OCI-LY1 (cell line): ENCODE measurements around the gene TAMALIN.

Experiments
- H2AFZ ChIP-seq: fragments of 200-600 bp; sonication (generic), shearing (Covaris generic); 2 replicates; pipeline ENCODE4 v1.6.0; 2014; ENCODE audit warnings: antibody characterized with exemption, mild to moderate bottlenecking, low read length
- H3F3A ChIP-seq: fragments of 200-600 bp; sonication (generic), shearing (Covaris generic); 2 replicates; pipeline ENCODE4 v1.6.0; 2014; ENCODE audit warnings: mild to moderate bottlenecking, antibody characterized with exemption, low read length, moderate library complexity; ENCODE audit not compliant: insufficient read depth
- H3K27ac ChIP-seq: fragments of 200-600 bp; sonication (generic); 2 replicates; pipeline ENCODE4 v1.5.1; 2014; ENCODE audit warnings: low read length, mixed run types, mild to moderate bottlenecking, low read depth; ENCODE audit not compliant: poor library complexity, severe bottlenecking
- H3K27me3 ChIP-seq: fragments of 200-600 bp; sonication (generic); 2 replicates; pipeline ENCODE4 v1.6.0; 2014; ENCODE audit warnings: antibody characterized with exemption, mild to moderate bottlenecking, low read length, moderate library complexity; ENCODE audit not compliant: insufficient read depth
- H3K36me3 ChIP-seq: fragments of 200-600 bp; sonication (generic); 2 replicates; pipeline ENCODE4 v1.6.1; 2014; ENCODE audit warnings: mild to moderate bottlenecking, antibody characterized with exemption, low read length, moderate library complexity, mixed read lengths; ENCODE audit not compliant: insufficient read depth
- H3K4me1 ChIP-seq: fragments of 200-600 bp; sonication (generic); 2 replicates; pipeline ENCODE4 v1.5.1; 2014; ENCODE audit warnings: mild to moderate bottlenecking, low read length, moderate library complexity; ENCODE audit not compliant: insufficient read depth, severe bottlenecking
- H3K4me2 ChIP-seq: fragments of 200-600 bp; sonication (generic), shearing (Covaris generic); 2 replicates; pipeline ENCODE4 v1.6.1; 2014; ENCODE audit warnings: low read length
- H3K4me3 ChIP-seq: fragments of 200-600 bp; sonication (generic); 2 replicates; pipeline ENCODE4 v1.5.1; 2014; ENCODE audit warnings: low read length, low read depth, mild to moderate bottlenecking, mixed read lengths; ENCODE audit not compliant: poor library complexity, severe bottlenecking
- H3K79me2 ChIP-seq: fragments of 200-600 bp; shearing (Covaris generic); 2 replicates; pipeline ENCODE4 v1.6.1; 2016; ENCODE audit warnings: mixed run types, low read length, mixed read lengths; ENCODE audit not compliant: insufficient read depth
- H3K9ac ChIP-seq: fragments of 200-600 bp; sonication (generic), shearing (Covaris generic); 2 replicates; pipeline ENCODE4 v1.6.1; 2014; ENCODE audit warnings: mild to moderate bottlenecking, low read length, mixed read lengths
- H3K9me2 ChIP-seq: fragments of 200-600 bp; sonication (generic), shearing (Covaris generic); 2 replicates; pipeline ENCODE4 v1.6.1; 2014; ENCODE audit warnings: low read depth, mild to moderate bottlenecking, low read length, mixed read lengths
- H3K9me3 ChIP-seq: fragments of 200-600 bp; shearing (Covaris generic); 2 replicates; pipeline ENCODE4 v1.6.1; 2014; ENCODE audit warnings: low read length, mixed read lengths
- H4K20me1 ChIP-seq: fragments of 200-600 bp; sonication (generic), shearing (Covaris generic); 2 replicates; pipeline ENCODE4 v1.6.0; 2016; ENCODE audit warnings: mild to moderate bottlenecking, low read length; ENCODE audit not compliant: insufficient read depth
- EZH2 ChIP-seq: fragments of 200-600 bp; sonication (generic), shearing (Covaris generic); IDR thresholded peaks from 2 replicates; pipeline ENCODE4 v1.8.0; 2017; ENCODE audit warnings: borderline replicate concordance, mixed run types, mild to moderate bottlenecking, antibody characterized with exemption, low read length, moderate library complexity, mixed read lengths
- TF ChIP-seq, protein P1 (sequence below): fragments of 200-600 bp; sonication (generic), shearing (Covaris generic); IDR thresholded peaks from 2 replicates; pipeline ENCODE4 v1.5.1; 2017; ENCODE audit warnings: mild to moderate bottlenecking, antibody characterized with exemption, low read length, moderate library complexity, mixed read lengths

The TAMALIN gene

DNA sequence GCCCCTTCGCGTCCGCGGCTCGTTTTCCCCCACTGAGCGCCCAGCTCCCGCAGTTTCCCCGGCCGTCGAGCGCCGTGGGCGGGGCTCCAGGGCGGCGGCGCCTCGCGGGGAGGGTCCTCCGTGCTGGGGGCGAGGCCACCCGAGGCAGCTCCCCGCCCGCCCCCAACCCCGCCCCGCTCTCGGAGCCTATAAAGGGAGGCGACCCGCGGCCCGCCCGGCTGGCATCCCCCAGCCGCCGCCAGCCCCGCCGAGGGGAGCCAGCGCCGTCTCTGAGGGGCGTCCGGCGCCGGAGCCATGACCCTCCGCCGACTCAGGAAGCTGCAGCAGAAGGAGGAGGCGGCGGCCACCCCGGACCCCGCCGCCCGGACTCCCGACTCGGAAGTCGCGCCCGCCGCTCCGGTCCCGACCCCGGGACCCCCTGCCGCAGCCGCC, at the start of gene TAMALIN:
Gene TAMALIN, plus strand, starts transcription at position 221 of the 432 bp plus-strand sequence. Its CDS starts 74 bp downstream, at position 295.
- no peak within 1 kb of the TSS for H2AFZ ChIP-seq

DNA sequence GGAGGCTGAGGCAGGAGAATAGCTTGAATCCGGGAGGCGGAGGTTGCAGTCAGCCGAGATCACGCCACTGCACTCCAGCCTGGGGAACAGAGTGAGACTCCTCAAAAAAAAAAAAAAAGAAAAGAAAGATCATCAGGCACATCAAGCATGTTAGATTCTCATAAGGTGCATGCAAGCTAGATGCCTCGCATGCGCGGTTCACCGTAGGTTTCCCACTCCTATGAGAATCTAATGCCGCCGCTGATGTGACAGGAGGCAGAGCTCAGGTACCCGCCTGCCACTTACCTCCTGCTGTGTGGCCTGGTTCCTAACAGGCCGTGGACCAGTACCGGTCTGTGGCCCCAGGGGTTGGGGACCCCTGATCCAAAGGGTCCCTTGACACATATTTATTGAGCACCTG, 48.2 kb upstream of the TAMALIN start:
- Histone ChIP-seq H3K4me3 (no peak overlapping the region), H3K27ac (no peak overlapping the region), H4K20me1 (no peaks in the 10 kb centered on the region), H3K4me2 (no peak overlapping the region), H3K36me3 (no peaks in the 10 kb centered on the region), H3K9ac (no peak overlapping the region), H3K9me3 (no peaks in the 10 kb centered on the region), H3K27me3 (no peaks in the 10 kb centered on the region), H3K9me2 (no peaks in the 10 kb centered on the region), H3K4me1 (no peaks in the 10 kb centered on the region), H2AFZ (no peak overlapping the region), H3F3A (no peaks in the 10 kb centered on the region), H3K79me2 (no peaks in the 10 kb centered on the region)
- no peak for TF ChIP-seq EZH2
- TF ChIP-seq, protein P1, sequence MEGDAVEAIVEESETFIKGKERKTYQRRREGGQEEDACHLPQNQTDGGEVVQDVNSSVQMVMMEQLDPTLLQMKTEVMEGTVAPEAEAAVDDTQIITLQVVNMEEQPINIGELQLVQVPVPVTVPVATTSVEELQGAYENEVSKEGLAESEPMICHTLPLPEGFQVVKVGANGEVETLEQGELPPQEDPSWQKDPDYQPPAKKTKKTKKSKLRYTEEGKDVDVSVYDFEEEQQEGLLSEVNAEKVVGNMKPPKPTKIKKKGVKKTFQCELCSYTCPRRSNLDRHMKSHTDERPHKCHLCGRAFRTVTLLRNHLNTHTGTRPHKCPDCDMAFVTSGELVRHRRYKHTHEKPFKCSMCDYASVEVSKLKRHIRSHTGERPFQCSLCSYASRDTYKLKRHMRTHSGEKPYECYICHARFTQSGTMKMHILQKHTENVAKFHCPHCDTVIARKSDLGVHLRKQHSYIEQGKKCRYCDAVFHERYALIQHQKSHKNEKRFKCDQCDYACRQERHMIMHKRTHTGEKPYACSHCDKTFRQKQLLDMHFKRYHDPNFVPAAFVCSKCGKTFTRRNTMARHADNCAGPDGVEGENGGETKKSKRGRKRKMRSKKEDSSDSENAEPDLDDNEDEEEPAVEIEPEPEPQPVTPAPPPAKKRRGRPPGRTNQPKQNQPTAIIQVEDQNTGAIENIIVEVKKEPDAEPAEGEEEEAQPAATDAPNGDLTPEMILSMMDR, result no peak

More for the DNA sequence above, at the start of gene TAMALIN:
- H3K79me2 ChIP-seq, result no peaks in the 10 kb centered on the region
- H3F3A ChIP-seq, result no peaks in the 10 kb centered on the region
- no peaks in the 10 kb centered on the region for H4K20me1 ChIP-seq
- peak within 1 kb of the TSS; percentile 55 for H3K4me3 ChIP-seq
- H3K9ac ChIP-seq, result no peak within 1 kb of the TSS; the same call in 1 of the 2 replicates
- H3K9me2 ChIP-seq, result no peaks in the 10 kb centered on the region
- TF ChIP-seq EZH2, result no peak
- TF ChIP-seq, protein P1, result no peak
- H3K27me3 ChIP-seq, result no peaks in the 10 kb centered on the region; the same call in 1 of the 2 replicates
- peaks cover 12% of the 10 kb centered on the region for H3K4me1 ChIP-seq
- H3K4me2 ChIP-seq, result peak within 1 kb of the TSS; percentile 63
- H3K36me3 ChIP-seq, result no peaks in the 10 kb centered on the region
- H3K27ac ChIP-seq, result no peak within 1 kb of the TSS
- H3K9me3 ChIP-seq, result no peaks in the 10 kb centered on the region

DNA sequence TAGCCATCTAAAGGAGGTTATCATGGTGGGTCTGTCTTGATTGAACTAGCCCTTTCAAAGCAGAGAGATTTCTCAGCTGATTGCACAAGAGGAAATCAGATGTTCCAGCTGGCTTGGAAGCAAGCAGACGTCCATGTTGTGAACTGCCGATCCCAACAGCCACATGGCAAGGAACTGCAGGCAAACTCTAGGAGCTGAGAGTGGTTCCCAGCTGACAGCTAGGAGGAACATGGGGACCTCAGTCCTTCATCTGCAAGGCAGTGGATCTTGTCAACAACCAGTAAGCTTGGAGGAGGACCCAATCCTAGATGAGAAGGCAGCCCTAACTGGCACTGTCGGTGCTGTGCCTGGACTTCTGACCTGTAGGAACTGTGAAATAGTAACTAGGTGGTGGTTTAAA, 47.5 kb upstream of the TAMALIN start:
- Histone ChIP-seq H3K9me3 (no peaks in the 10 kb centered on the region), H4K20me1 (no peaks in the 10 kb centered on the region), H3K36me3 (no peaks in the 10 kb centered on the region), H2AFZ (no peak overlapping the region), H3K4me2 (no peak overlapping the region), H3K4me3 (no peak overlapping the region), H3K27ac (no peak overlapping the region), H3K9me2 (no peaks in the 10 kb centered on the region), H3K79me2 (no peaks in the 10 kb centered on the region), H3K4me1 (no peaks in the 10 kb centered on the region), H3K9ac (no peak overlapping the region), H3K27me3 (no peaks in the 10 kb centered on the region), H3F3A (no peaks in the 10 kb centered on the region)
- TF ChIP-seq, protein P1, result no peak
- TF ChIP-seq EZH2, result no peak
